Fibroblast of skin of right biceps (primary cell): Measurements from ENCODE around the gene CLDN2.
"Not testable (repeated sequence)": the region's sequence is repeated elsewhere in the genome, so short reads cannot be mapped to it uniquely, and the experiment has no call there.

Experiments
- DNase-seq: peaks from one replicate; pipeline ENCODE4 v3.0.0-alpha.2; 2013

Gene CLDN2

DNA sequence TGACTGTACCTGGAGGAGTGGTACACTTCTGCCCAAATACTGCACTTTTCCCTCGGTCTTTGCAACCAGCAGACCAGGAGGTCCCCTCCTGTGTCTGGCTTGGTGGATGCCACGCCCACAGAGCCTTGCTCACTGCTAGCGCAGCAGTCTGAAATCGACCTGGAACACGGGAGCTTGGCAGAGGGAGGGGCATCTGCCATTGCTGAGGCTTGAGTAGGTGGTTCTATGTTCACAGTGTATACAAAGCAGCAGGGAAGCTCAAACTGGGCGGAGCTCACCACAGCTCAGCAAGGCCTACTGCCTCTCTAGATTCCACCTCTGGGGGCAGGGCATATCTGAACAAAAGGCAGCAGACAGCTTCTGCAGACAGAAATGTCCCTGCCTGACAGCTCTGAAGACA is 46.3 kb downstream of the CLDN2 start:
- DNase-seq = not testable (repeated sequence)

DNA sequence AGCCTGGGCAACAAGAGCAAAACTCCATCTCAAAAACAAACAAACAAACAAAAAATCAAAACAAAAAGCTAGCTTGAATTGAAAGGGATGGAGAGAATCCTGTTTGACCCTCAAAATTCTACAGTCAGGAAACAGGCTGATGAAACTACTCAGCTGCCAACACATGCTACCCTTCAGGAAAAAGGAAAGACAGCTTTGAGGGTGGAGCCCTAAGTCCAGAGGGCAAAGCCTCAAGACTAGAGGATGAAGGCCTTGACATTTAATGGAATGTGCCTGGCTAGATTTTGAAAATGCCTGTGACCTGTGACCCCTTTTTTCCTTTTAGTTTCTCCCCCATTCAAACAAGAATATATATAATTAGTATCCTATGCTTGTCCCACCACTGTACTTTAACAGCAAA is 52.7 kb downstream of the CLDN2 start:
- no peak for DNase-seq

DNA sequence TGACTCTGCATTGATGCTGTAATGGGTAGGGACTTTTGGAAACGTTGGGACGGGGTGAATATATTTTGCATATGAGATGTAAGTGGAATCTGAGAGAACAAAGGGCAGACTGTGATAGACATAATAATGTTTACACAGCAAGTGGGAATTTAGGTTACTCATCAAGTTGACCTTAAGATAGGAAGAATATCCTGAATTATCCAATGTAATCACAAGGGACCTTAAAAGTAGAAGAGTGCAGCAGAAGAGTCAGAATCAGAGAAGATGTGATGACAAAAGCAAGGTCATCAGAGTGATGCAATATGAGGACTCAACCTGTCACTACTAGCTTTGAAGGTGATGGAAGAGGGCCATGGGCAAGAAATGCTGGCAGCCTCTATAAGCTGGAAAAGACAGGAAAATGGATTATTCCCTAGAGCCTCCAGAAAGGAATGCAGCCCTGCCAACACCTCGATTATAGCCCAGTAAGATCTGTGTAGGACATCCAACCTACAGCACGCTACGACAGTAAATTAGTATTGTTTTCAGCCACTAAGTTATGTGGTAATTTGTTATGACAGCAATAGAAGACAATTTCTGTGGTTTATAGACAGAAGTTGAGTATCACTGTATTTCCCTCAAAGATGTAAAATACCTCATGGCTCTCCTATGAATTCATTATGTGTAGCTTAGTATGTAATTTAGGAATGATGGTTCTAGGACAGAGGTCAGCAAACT is 53.4 kb downstream of the CLDN2 start:
- DNase-seq = no peak

DNA sequence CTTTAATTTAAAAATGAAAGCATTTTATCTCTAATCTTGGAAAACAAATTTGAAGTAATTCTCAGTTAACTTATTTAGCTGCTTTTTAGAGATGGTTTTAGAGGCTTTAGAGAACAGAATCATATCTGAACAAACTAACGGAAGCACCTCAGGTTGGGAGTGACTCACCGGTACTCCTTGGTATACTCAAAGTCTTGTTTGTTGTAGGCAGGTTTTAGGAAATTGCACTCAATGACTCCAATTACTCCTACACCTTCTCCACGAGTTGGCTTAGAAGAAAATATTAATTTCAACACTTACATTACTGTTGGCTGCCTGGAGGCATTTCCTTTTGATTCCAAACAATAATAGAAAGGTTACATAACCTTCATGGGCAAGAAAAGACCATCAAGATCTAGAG is 56.2 kb downstream of the CLDN2 start:
- no peak for DNase-seq
